Breast epithelium (tissue), 4 donors: ENCODE results near the gene DYRK3. TPM values are rescaled to one million over a fixed set of nuclear protein-coding genes. Genes with fewer than 3 reads are reported as not detected.

ENCODE experiments used
- DNase-seq, 2 donors: peaks; one replicate each; pipeline ENCODE4 v3.0.0-alpha.2; 2019; ENCODE audit warnings: low spot score in 2 of 2
- H3K27ac ChIP-seq, 2 donors: fragments of 200-600 bp; sonication (generic) in 1 of 2; one replicate each; pipeline ENCODE4 v1.5.1; 2016 to 2019; ENCODE audit warnings: mild to moderate bottlenecking in 1 of 2
- H3K27me3 ChIP-seq, 2 donors: fragments of 200-600 bp; sonication (generic) in 1 of 2; one replicate each; pipeline versions ENCODE4 v1.5.1 to v1.6.0; 2017 to 2019; ENCODE audit warnings: control low read depth in 1 of 2, mild to moderate bottlenecking in 1 of 2
- H3K36me3 ChIP-seq: fragments of 200-600 bp; one replicate; pipeline ENCODE4 v1.5.1; 2019
- H3K4me1 ChIP-seq, 2 donors: fragments of 200-600 bp; sonication (generic); one replicate each; pipeline ENCODE4 v1.5.1; 2016 to 2019; ENCODE audit warnings: control low read depth in 1 of 2
- H3K4me3 ChIP-seq, 3 donors: fragments of 200-600 bp; sonication (generic); 1 replicate in 2 of 3; 2 replicates in 1 of 3; pipeline ENCODE4 v1.5.1; 2016 to 2019; ENCODE audit warnings: mild to moderate bottlenecking in 3 of 3, moderate library complexity in 2 of 3
- H3K9me3 ChIP-seq, 2 donors: fragments of 200-600 bp; sonication (generic) in 1 of 2; one replicate each; pipeline ENCODE4 v1.5.1; 2016 to 2019; ENCODE audit warnings: control low read depth in 1 of 2
- POLR2A ChIP-seq: fragments of 450-650 bp; IDR thresholded peaks from one replicate; pipeline ENCODE4 v1.6.1; 2016; ENCODE audit warnings: antibody characterized with exemption, mild to moderate bottlenecking, moderate library complexity
- POLR2AphosphoS5 ChIP-seq, 3 donors: sonication (generic); formaldehyde crosslinking; IDR thresholded peaks; one replicate each; pipeline ENCODE4 v1.6.1; 2017; ENCODE audit warnings: antibody characterized with exemption in 3 of 3
- intact Hi-C: fragments of 100-400 bp; cut with DNase I; formaldehyde crosslinking; loops from one replicate; pipeline ENCODE4 v1.15.1; 2023; ENCODE audit warnings: low total_unique reads
- total RNA-seq, 3 donors: library from RNA; depleted of rRNA; stranded (reverse); fragments of >200 nt; gene quantifications; one replicate each; pipeline ENCODE4 v1.1.0, GENCODE V29; 2016
- TF ChIP-seq, protein P1 (sequence below), 3 donors: fragments of 450-650 bp; IDR thresholded peaks; one replicate each; pipeline ENCODE4 v1.5.1; 2016 to 2017; ENCODE audit warnings: antibody characterized with exemption in 3 of 3, mild to moderate bottlenecking in 3 of 3, moderate library complexity in 3 of 3

DYRK3 gene
- total RNA-seq, 3 donors from 2014 or later, result 7.8 to 39.4 (median 14.1) TPM

DNA sequence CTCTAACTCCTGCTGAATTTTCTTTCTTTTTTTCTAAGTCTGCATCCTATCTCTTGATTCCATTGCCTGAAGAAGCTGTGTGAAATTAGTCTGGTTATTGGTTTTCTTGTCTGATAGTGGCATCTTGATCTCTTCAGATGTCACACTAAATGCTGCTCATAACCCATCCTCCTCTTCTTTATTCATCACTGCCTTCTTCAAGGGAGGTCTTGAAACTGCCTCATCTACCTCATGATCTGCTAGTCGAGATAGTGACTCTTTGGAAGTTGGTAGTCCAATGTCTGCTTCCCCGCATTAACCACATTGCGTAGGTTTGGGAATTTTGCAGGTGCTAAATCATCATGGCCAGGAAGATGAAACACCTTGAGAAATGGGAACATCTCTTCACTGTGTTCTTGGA lies 15.7 kb downstream of the DYRK3 start:
- intact Hi-C loops, result no loop called here
- TF ChIP-seq, protein P1, sequence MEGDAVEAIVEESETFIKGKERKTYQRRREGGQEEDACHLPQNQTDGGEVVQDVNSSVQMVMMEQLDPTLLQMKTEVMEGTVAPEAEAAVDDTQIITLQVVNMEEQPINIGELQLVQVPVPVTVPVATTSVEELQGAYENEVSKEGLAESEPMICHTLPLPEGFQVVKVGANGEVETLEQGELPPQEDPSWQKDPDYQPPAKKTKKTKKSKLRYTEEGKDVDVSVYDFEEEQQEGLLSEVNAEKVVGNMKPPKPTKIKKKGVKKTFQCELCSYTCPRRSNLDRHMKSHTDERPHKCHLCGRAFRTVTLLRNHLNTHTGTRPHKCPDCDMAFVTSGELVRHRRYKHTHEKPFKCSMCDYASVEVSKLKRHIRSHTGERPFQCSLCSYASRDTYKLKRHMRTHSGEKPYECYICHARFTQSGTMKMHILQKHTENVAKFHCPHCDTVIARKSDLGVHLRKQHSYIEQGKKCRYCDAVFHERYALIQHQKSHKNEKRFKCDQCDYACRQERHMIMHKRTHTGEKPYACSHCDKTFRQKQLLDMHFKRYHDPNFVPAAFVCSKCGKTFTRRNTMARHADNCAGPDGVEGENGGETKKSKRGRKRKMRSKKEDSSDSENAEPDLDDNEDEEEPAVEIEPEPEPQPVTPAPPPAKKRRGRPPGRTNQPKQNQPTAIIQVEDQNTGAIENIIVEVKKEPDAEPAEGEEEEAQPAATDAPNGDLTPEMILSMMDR (IDR thresholded peaks at IDR 0.05), result no peak
- TF ChIP-seq POLR2A (no peak), POLR2AphosphoS5 (IDR thresholded peaks at IDR 0.05) (no peak)
- Histone ChIP-seq H3K27me3 (no peaks in the 10 kb centered on the region), H3K4me3 (no peak overlapping the region), H3K4me1 (peaks cover 0 to 10% of the 10 kb centered on the region in 2 donors), H3K27ac (peak overlapping the region; percentile 3 to 59), H3K36me3 (peaks cover 4% of the 10 kb centered on the region), H3K9me3 (no peaks in the 10 kb centered on the region)
- no peak for DNase-seq

DNA sequence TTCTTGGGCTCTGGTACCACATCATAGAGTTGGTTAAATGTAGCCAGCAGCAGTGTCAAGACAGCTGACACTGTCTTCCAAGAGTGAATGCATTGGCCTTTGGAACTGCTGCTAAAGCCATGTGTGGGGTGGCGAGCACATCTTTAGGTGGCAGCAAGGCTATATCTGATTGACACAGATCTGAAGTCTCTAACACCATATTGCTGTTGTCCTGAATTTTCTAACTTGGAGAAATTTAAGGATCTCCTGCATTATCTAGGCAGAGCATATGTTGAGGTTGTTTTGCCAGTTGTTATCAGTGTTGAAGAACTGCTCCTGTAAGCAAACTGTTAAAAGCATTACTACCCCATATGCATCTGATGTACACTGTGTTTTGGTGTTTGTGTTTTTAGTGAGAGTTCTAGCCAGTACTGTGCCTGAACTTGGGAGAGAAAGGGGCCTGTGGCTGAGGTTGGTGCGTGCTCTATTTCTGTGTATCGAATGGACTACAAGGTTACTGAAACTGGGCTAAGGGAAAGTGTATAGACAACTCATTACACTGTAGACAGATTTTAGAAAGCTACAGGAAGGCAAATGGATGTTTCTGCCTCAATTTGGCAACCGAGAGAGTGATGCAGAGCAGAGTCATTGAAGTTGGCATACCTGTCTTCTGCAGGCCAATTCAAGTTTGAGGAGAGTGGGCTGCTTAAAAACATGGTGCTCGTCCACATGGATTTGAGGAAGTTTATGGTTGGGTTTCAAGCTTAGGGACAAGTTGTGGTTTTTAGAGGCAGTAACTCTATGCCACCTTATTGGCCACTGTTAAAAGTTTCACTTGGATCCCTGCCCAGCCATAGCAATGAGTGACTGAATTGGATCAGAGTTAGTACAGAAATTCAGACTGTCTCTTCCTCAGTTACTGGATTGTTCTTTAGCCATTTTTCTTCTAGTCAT lies 16.9 kb downstream of the DYRK3 start:
- no peak for TF ChIP-seq POLR2AphosphoS5 (IDR thresholded peaks at IDR 0.05)
- TF ChIP-seq, protein P1 (IDR thresholded peaks at IDR 0.05), result no peak
- Histone ChIP-seq H3K27ac (peak overlapping the region; percentile 59 to 80), H3K4me3 (no peak overlapping the region), H3K9me3 (no peaks in the 10 kb centered on the region), H3K36me3 (peaks cover 4% of the 10 kb centered on the region), H3K27me3 (no peaks in the 10 kb centered on the region), H3K4me1 (peaks cover 0 to 10% of the 10 kb centered on the region in 2 donors)
- DNase-seq, result peak in 1 of 2 donors; percentile 43
- intact Hi-C loops, result no loop called here

DNA sequence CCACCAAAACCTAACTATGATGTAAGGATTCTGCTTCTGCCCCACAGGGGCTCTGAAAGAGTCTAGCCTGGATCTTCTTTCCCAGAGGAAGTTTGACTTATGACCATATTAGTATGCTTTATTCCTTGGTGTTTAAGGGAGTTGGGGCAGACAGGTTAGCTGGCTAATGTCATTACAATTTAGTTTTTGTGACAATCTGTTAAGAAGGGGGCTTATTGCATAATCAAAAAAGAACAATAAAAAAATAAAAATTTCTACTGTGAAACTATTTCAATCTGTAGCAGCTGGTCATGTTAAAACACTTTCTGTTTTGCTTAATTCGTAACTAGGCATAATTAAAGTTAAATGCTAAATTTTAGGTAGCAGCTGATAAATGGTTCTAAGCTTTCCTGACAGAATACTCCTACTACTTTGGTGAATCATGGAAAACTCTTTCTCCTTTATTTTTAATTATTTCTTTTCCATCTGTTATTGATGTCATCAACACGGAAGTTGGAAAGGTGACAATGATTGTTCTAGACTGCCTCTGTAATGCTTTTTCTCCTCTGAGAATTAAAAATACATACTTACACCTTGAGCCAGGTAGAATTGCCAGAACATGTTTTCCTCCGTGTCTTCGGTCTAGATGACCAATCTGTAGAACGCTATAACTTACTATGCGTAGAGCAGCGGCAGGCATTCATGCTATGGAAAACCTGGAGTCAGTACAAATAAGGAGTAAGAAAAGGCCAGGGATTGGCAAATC lies 18.6 kb downstream of the DYRK3 start:
- H3K36me3 ChIP-seq, result no peaks in the 10 kb centered on the region
- TF ChIP-seq, protein P1 (IDR thresholded peaks at IDR 0.05), result no peak
- TF ChIP-seq POLR2A, result no peak
- no peak for TF ChIP-seq POLR2AphosphoS5 (IDR thresholded peaks at IDR 0.05)
- peak overlapping the region; percentile 75 to 80 for H3K27ac ChIP-seq
- H3K27me3 ChIP-seq, result no peaks in the 10 kb centered on the region
- H3K9me3 ChIP-seq, result no peaks in the 10 kb centered on the region
- H3K4me3 ChIP-seq, result no peak overlapping the region
- intact Hi-C loops, result no loop called here
- DNase-seq, result no peak
- H3K4me1 ChIP-seq, result peaks cover 0 to 10% of the 10 kb centered on the region in 2 donors

DNA sequence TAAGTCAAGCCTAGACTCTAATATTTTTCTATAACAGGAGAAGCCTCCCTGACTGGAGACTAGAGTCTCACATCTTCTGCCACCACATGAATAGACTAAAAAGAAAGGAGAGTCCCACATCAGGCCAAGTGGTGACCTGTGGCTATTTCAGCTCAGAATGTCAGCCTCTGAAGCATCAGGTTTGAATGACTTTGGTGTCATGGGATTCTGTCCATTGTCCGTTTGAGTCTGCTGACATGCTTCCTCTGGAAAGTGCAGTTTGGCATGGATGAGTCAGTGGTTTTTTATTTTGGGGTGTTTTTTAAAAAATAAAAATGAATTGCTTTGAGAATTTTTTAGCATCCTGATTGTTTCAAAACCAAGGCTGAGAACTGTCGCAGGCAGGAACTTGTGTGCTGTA lies 19.5 kb downstream of the DYRK3 start:
- no peak overlapping the region for H3K4me3 ChIP-seq
- H3K27me3 ChIP-seq, result no peaks in the 10 kb centered on the region
- DNase-seq, result no peak
- no peaks in the 10 kb centered on the region for H3K36me3 ChIP-seq
- intact Hi-C loops, result no loop called here
- peak overlapping the region; percentile 75 to 80 for H3K27ac ChIP-seq
- no peaks in the 10 kb centered on the region for H3K9me3 ChIP-seq
- H3K4me1 ChIP-seq, result peaks cover 0 to 10% of the 10 kb centered on the region in 2 donors
- TF ChIP-seq POLR2AphosphoS5 (IDR thresholded peaks at IDR 0.05) (no peak), POLR2A (no peak)
- TF ChIP-seq, protein P1 (IDR thresholded peaks at IDR 0.05), result no peak

DNA sequence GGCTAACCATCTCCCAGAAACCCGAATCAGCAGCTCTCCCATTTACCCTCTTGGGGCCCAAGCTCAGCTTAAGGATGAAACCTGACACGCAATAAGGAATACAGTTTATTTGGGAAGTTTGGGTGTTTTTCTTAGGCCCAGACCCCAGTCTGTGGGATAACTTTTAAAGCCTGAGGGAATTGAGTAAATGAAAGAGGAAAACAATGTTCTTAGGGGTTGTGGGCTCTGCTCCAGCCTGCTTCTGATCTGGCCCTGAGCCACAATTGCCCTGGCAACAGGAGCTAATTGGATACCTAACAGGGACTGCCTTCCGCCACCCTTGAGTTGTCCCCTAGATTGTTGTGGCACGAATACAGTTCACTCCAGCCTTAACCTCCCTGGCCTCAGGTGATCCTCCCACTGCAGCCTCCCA lies 20.1 kb downstream of the DYRK3 start:
- H3K4me1 ChIP-seq, result peaks cover 0 to 10% of the 10 kb centered on the region in 2 donors
- H3K27me3 ChIP-seq, result no peaks in the 10 kb centered on the region
- intact Hi-C loops, result no loop called here
- H3K9me3 ChIP-seq, result no peaks in the 10 kb centered on the region
- no peak overlapping the region for H3K4me3 ChIP-seq
- TF ChIP-seq POLR2A (no peak), POLR2AphosphoS5 (IDR thresholded peaks at IDR 0.05) (no peak)
- TF ChIP-seq, protein P1 (IDR thresholded peaks at IDR 0.05), result no peak
- peak overlapping the region; percentile 75 to 80 for H3K27ac ChIP-seq
- DNase-seq, result no peak
- H3K36me3 ChIP-seq, result no peaks in the 10 kb centered on the region
